ENCODE data around the gene PAX9.

PAX9 gene

GRCh38 chr14:36655963-36656686 is 5.5 kb upstream of the PAX9 start:
- DNase-seq (ENCODE audit: low read depth in 1 of 2, low spot score in 1 of 2), result no peak

GRCh38 chr14:36656687-36657398 is 4.8 kb upstream of the PAX9 start:
- no peak for DNase-seq (ENCODE audit: low read depth in 1 of 2, low spot score in 1 of 2)

GRCh38 chr14:36657399-36658122 is 4.1 kb upstream of the PAX9 start:
- DNase-seq (ENCODE audit: low read depth in 1 of 2, low spot score in 1 of 2), result no peak

GRCh38 chr14:36658123-36659009 is 3.3 kb upstream of the PAX9 start:
- no peak for DNase-seq (ENCODE audit: low read depth in 1 of 2, low spot score in 1 of 2)

GRCh38 chr14:36659010-36659821 is 2.4 kb upstream of the PAX9 start:
- no peak for DNase-seq (ENCODE audit: low read depth in 1 of 2, low spot score in 1 of 2)

DNA sequence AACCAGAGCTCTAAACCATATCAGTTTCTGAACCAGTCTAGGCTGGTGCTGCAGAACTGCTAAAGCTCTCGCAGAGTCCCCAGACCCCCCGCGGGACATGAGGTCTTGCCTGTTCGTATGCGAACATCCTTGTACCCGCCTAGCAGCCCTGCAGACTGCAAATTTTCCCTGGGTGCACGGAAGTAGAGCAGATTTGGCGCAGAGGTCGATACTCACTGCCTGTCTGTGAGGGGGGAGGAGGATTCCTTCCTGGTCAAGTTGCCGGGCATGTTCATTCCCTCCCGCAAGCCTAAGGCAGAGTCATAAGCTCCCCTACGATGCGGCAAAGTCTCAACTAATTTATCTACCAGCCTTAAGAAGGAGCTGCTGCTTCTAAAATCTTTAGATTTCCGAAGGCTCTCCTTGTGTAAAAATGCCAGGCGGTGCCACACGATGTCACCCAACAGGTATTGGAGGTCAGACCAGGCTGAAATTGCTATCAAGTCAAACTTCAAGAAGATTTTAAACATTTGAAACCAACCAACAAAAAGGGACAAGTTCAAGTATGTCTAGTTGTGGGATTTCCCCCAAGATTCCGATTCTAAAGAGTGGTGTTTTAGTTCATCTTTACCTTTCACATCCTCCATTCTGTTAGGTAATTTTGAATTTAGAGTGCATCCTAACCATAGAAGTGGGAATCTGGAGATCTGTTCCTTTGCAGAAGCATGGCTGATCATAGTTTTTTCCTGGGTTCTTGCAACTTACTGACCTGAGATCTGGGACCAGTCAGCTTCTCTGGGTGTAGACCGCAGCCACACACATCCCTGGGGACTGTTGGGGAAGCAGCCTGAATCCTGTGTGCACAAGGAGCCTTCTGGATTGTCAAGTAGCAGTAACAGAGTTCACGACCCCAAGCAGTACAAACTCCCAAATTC is 1.6 kb upstream of the PAX9 start:
- DNase-seq (ENCODE audit: low read depth in 1 of 2, low spot score in 1 of 2), result no peak

- no peak for DNase-seq (ENCODE audit: low read depth in 1 of 2, low spot score in 1 of 2)
Observed at GRCh38 chr14:36660736-36661505, 739 bp upstream of the PAX9 start.

DNA sequence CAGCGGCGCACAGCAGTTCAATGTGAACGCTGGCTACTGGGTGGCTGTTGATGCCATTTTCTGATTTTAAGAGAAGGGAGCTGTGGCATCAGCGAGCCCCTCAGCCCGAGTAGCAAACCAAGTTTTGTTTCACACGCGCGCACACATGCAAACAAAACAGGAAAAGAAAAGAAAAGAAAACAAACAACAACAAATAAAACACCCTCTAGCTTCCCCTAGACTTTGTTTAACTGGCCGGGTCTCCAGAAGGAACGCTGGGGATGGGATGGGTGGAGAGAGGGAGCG is 540 bp downstream of the PAX9 start:
- no peak for DNase-seq (ENCODE audit: low read depth in 1 of 2, low spot score in 1 of 2)

GRCh38 chr14:36662543-36663403 is 1.1 kb downstream of the PAX9 start:
- DNase-seq (ENCODE audit: low read depth in 1 of 2, low spot score in 1 of 2), result no peak

GRCh38 chr14:36663404-36664321 is 2.0 kb downstream of the PAX9 start:
- no peak for DNase-seq (ENCODE audit: low read depth in 1 of 2, low spot score in 1 of 2)

DNA sequence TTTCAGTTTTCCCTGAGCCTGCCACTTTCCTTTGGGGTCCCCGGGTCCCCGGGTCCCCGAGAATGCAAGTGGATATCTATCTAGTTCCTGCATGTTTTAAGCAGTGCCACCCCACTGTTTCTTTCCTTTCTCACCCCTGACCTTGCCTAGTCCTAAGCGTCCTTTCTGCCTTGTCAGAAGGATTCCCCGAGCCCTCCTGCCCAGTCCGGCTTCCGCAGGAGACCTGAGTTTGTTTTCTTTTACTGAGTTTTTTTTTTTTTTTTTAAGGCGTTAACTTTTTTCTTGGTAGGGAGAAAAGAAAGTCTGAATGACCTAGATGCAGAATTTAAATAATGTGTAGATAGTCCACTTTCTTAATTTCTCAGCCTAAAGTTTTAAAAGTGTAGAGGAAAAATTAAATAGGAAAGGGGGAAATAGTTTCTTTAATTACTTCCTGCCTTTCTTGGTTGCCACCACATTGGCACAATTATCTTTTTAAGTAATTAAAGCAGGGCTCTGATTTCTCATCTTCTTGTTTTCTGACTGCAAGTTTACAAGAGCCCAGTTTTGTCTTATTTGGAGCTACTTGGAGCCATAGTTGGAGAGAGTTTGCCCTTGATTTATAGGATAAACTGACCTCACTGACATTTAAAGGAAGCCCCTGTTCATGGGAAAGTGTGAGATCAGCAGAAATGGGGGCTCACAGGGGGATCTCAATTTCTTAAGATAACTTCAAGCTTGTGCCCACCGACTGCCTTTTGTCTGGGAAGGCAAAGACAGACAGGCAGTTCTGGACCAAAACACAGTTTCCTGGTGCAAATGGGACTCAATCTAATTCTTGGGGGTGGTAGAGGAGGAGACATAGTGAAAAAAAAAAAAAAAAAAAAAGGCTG is 2.9 kb downstream of the PAX9 start:
- no peak for DNase-seq (ENCODE audit: low read depth in 1 of 2, low spot score in 1 of 2)

GRCh38 chr14:36665887-36666415 is 4.3 kb downstream of the PAX9 start:
- DNase-seq (ENCODE audit: low read depth in 1 of 2, low spot score in 1 of 2), result no peak

- DNase-seq (ENCODE audit: low read depth in 1 of 2, low spot score in 1 of 2), result no peak
Observed at GRCh38 chr14:36666416-36667206, 5.0 kb downstream of the PAX9 start.

- no peak for DNase-seq (ENCODE audit: low read depth in 1 of 2, low spot score in 1 of 2)
Observed at GRCh38 chr14:36667679-36668078, 6.0 kb downstream of the PAX9 start.

GRCh38 chr14:36671149-36671548 is 9.5 kb downstream of the PAX9 start:
- DNase-seq (ENCODE audit: low read depth in 1 of 2, low spot score in 1 of 2), result no peak
